Gastroesophageal sphincter (tissue), 3 donors: ENCODE results near the gene MEOX2.

Source experiments
- CTCF ChIP-seq, 4 experiments: fragments of 200-600 bp in 2 of 4; fragments of 450-650 bp in 2 of 4; sonication (generic) in 1 of 4; IDR thresholded peaks; one replicate each; pipeline ENCODE4 v1.5.1; 2017 to 2019; ENCODE audit warnings: antibody characterized with exemption in 4 of 4, mild to moderate bottlenecking in 2 of 4, moderate library complexity in 2 of 4
- EP300 ChIP-seq: sonication (generic); formaldehyde crosslinking; IDR thresholded peaks from one replicate; pipeline ENCODE4 v1.6.1; 2017; ENCODE audit warnings: antibody characterized with exemption, mild to moderate bottlenecking
- POLR2A ChIP-seq, 2 donors: fragments of 450-650 bp; IDR thresholded peaks; one replicate each; pipeline ENCODE4 v1.6.1; 2017; ENCODE audit warnings: antibody characterized with exemption in 2 of 2, mild to moderate bottlenecking in 2 of 2, moderate library complexity in 1 of 2
- POLR2AphosphoS5 ChIP-seq: sonication (generic); formaldehyde crosslinking; IDR thresholded peaks from one replicate; pipeline ENCODE4 v1.6.1; 2017; ENCODE audit warnings: antibody characterized with exemption

- no peak for TF ChIP-seq POLR2A (IDR thresholded peaks at IDR 0.05)
- no peak for TF ChIP-seq CTCF (IDR thresholded peaks at IDR 0.05)
- TF ChIP-seq EP300 = no peak
- no peak for TF ChIP-seq POLR2AphosphoS5
Measured at GRCh38 chr7:15674586-15674985, 11.9 kb downstream of the MEOX2 start.
